Epithelial cell of esophagus (primary cell): ENCODE measurements around the gene SRGAP3.
"Not testable (repeated sequence)": the region's sequence is repeated elsewhere in the genome, so short reads cannot be mapped to it uniquely, and the experiment has no call there.

Experiments used
- DNase-seq: peaks from one replicate; pipeline ENCODE4 v3.0.0; 2010; ENCODE audit warnings: low read depth
- H3K4me3 ChIP-seq: 2 replicates; pipeline ENCODE4 v1.5.1; 2011; ENCODE audit warnings: mild to moderate bottlenecking, low read length, control low read depth
- CTCF ChIP-seq: IDR thresholded peaks from 2 replicates; pipeline ENCODE4 v1.5.1; 2011; ENCODE audit warnings: low read depth, mild to moderate bottlenecking, low read length, control low read depth, inconsistent platforms; ENCODE audit not compliant: insufficient read depth; ENCODE audit errors: missing control alignments

Gene SRGAP3

GRCh38 chr3:9291821-9292410 lies 42.5 kb upstream of the SRGAP3 start:
- no peak for DNase-seq
- TF ChIP-seq CTCF = no peak
- H3K4me3 ChIP-seq = no peak overlapping the region

GRCh38 chr3:9290566-9290965 lies 41.1 kb upstream of the SRGAP3 start:
- no peak for DNase-seq
- no peak for TF ChIP-seq CTCF
- H3K4me3 ChIP-seq = no peak overlapping the region

- not testable (repeated sequence) for DNase-seq
Measured at GRCh38 chr3:9281533-9281932, 32.1 kb upstream of the SRGAP3 start.

GRCh38 chr3:9280451-9281219 lies 31.2 kb upstream of the SRGAP3 start:
- peak; percentile 18 for DNase-seq
- TF ChIP-seq CTCF = no peak
- H3K4me3 ChIP-seq = no peak overlapping the region

More at GRCh38 chr3:9281533-9281932, 32.1 kb upstream of the SRGAP3 start:
- H3K4me3 ChIP-seq = not testable (repeated sequence)

GRCh38 chr3:9279966-9280365 lies 30.5 kb upstream of the SRGAP3 start:
- TF ChIP-seq CTCF = no peak
- H3K4me3 ChIP-seq = no peak overlapping the region
- peak; percentile 27 for DNase-seq

- no peak for DNase-seq
- no peak for TF ChIP-seq CTCF
Measured at GRCh38 chr3:9278498-9278897, 29.1 kb upstream of the SRGAP3 start.

GRCh38 chr3:9278085-9278484 lies 28.6 kb upstream of the SRGAP3 start:
- no peak for DNase-seq
- no peak for TF ChIP-seq CTCF
- H3K4me3 ChIP-seq = no peak overlapping the region

More at GRCh38 chr3:9278498-9278897, 29.1 kb upstream of the SRGAP3 start:
- no peak overlapping the region for H3K4me3 ChIP-seq
